Mesendoderm (in vitro differentiated cells): Measurements from ENCODE around the gene KRT82.

Experiments used
- DNase-seq: peaks from one replicate; pipeline ENCODE4 v3.0.0; 2013
- H2AK5ac ChIP-seq: 2 replicates; pipeline ENCODE4 v1.6.1; 2013; ENCODE audit warnings: low read length, inconsistent platforms
- H2BK120ac ChIP-seq: 2 replicates; pipeline ENCODE4 v1.6.1; 2013; ENCODE audit warnings: low read depth, mild to moderate bottlenecking, low read length, moderate library complexity, mixed read lengths
- H2BK15ac ChIP-seq: replicated peaks from 2 replicates; pipeline ENCODE4 v1.6.1; 2013; ENCODE audit warnings: low read depth, mild to moderate bottlenecking, moderate library complexity
- H2BK5ac ChIP-seq: 2 replicates; pipeline ENCODE4 v1.6.1; 2013; ENCODE audit warnings: low read length, inconsistent platforms
- H3K18ac ChIP-seq: 2 replicates; pipeline ENCODE4 v1.6.1; 2013; ENCODE audit warnings: mild to moderate bottlenecking, low read length, mixed read lengths
- H3K23ac ChIP-seq: one replicate; pipeline ENCODE4 v1.6.1; 2013; ENCODE audit warnings: low read length
- H3K27ac ChIP-seq: 2 replicates; pipeline ENCODE4 v1.5.1; 2013; ENCODE audit warnings: low read depth, mild to moderate bottlenecking, inconsistent platforms, low read length, moderate library complexity
- H3K27me3 ChIP-seq: 2 replicates; pipeline ENCODE4 v1.6.1; 2013; ENCODE audit warnings: low read length, control low read depth, mild to moderate bottlenecking, inconsistent platforms; ENCODE audit not compliant: insufficient read depth, poor library complexity
- H3K36me3 ChIP-seq: 2 replicates; pipeline ENCODE4 v1.6.1; 2013; ENCODE audit warnings: low read length, inconsistent platforms; ENCODE audit not compliant: control insufficient read depth, insufficient read depth
- H3K4ac ChIP-seq: one replicate; pipeline ENCODE4 v1.6.1; 2013; ENCODE audit warnings: low read depth, mild to moderate bottlenecking, low read length, moderate library complexity
- H3K4me1 ChIP-seq: 2 replicates; pipeline ENCODE4 v1.6.1; 2013; ENCODE audit warnings: low read depth, low read length, inconsistent platforms; ENCODE audit not compliant: control insufficient read depth
- H3K4me2 ChIP-seq: 2 replicates; pipeline ENCODE4 v1.6.1; 2013; ENCODE audit warnings: low read length
- H3K4me3 ChIP-seq: 2 replicates; pipeline ENCODE4 v1.5.1; 2013; ENCODE audit warnings: mild to moderate bottlenecking, low read length
- H3K56ac ChIP-seq: one replicate; pipeline ENCODE4 v1.6.1; 2013; ENCODE audit warnings: low read length
- H3K79me1 ChIP-seq: 2 replicates; pipeline ENCODE4 v1.6.1; 2013; ENCODE audit warnings: low read length, inconsistent platforms
- H3K79me2 ChIP-seq: 2 replicates; pipeline ENCODE4 v1.6.1; 2013; ENCODE audit warnings: mild to moderate bottlenecking, low read length; ENCODE audit not compliant: control insufficient read depth, insufficient read depth
- H3K9ac ChIP-seq: 2 replicates; pipeline ENCODE4 v1.6.1; 2013; ENCODE audit warnings: low read length, inconsistent platforms
- H4K5ac ChIP-seq: one replicate; pipeline ENCODE4 v1.6.1; 2013; ENCODE audit warnings: low read length
- H4K8ac ChIP-seq: one replicate; pipeline ENCODE4 v1.6.1; 2013; ENCODE audit warnings: low read depth, mild to moderate bottlenecking, control low read depth, low read length, moderate library complexity
- WGBS: extraction: QIAGEN DNeasy Blood & Tissue Kit; methylation state at CpG from one replicate; pipeline ENCODE4 v1.1.7; 2013; ENCODE audit warnings: low lambda C conversion rate, missing lambda C conversion rate; ENCODE audit not compliant: insufficient coverage; ENCODE audit errors: extremely low coverage; 5-methylcytosine and 5-hydroxymethylcytosine counted together

KRT82 gene

GRCh38 chr12:52427083-52427482, 20.9 kb upstream of the KRT82 start:
- Histone ChIP-seq H3K56ac (no peak overlapping the region), H3K36me3 (no peaks in the 10 kb centered on the region), H3K9ac (no peak overlapping the region), H3K23ac (no peak overlapping the region), H3K4me1 (no peaks in the 10 kb centered on the region), H2BK5ac (no peak overlapping the region), H2BK120ac (no peak overlapping the region), H2AK5ac (no peak overlapping the region), H3K27me3 (no peaks in the 10 kb centered on the region), H3K4me3 (no peak overlapping the region), H3K79me1 (no peaks in the 10 kb centered on the region), H4K5ac (no peak overlapping the region), H3K4me2 (no peak overlapping the region), H4K8ac (no peak overlapping the region), H3K18ac (no peak overlapping the region), H3K79me2 (no peaks in the 10 kb centered on the region), H3K4ac (no peak overlapping the region), H2BK15ac (no peak overlapping the region), H3K27ac (no peak overlapping the region)
- no CpG with 5 or more reads among the region's 1 CpG for WGBS
- no peak for DNase-seq

GRCh38 chr12:52426034-52426433, 19.9 kb upstream of the KRT82 start:
- Histone ChIP-seq H3K56ac (no peak overlapping the region), H4K8ac (no peak overlapping the region), H3K79me2 (no peaks in the 10 kb centered on the region), H3K18ac (no peak overlapping the region), H3K9ac (no peak overlapping the region), H2AK5ac (no peak overlapping the region), H3K23ac (no peak overlapping the region), H3K27ac (no peak overlapping the region), H4K5ac (no peak overlapping the region), H3K4me3 (no peak overlapping the region), H3K4ac (no peak overlapping the region), H3K4me1 (no peaks in the 10 kb centered on the region), H3K79me1 (no peaks in the 10 kb centered on the region), H3K27me3 (no peaks in the 10 kb centered on the region), H3K36me3 (no peaks in the 10 kb centered on the region), H2BK5ac (no peak overlapping the region), H3K4me2 (no peak overlapping the region), H2BK15ac (no peak overlapping the region), H2BK120ac (no peak overlapping the region)
- WGBS, result no CpG with 5 or more reads among the region's 2 CpGs
- no peak for DNase-seq

GRCh38 chr12:52425466-52425865, 19.3 kb upstream of the KRT82 start:
- Histone ChIP-seq H3K4me2 (no peak overlapping the region), H2BK15ac (no peak overlapping the region), H3K79me1 (no peaks in the 10 kb centered on the region), H3K79me2 (no peaks in the 10 kb centered on the region), H3K56ac (no peak overlapping the region), H3K27me3 (no peaks in the 10 kb centered on the region), H3K4ac (no peak overlapping the region), H3K27ac (no peak overlapping the region), H2BK5ac (no peak overlapping the region), H3K4me3 (no peak overlapping the region), H3K18ac (no peak overlapping the region), H4K8ac (no peak overlapping the region), H2BK120ac (no peak overlapping the region), H2AK5ac (no peak overlapping the region), H4K5ac (no peak overlapping the region), H3K23ac (no peak overlapping the region), H3K36me3 (no peaks in the 10 kb centered on the region), H3K4me1 (no peaks in the 10 kb centered on the region), H3K9ac (no peak overlapping the region)
- WGBS, result no CpG with 5 or more reads among the region's 5 CpGs
- DNase-seq, result no peak

GRCh38 chr12:52423661-52424500, 17.7 kb upstream of the KRT82 start:
- H2BK5ac ChIP-seq, result no peak overlapping the region
- H4K5ac ChIP-seq, result no peak overlapping the region
- H3K4me2 ChIP-seq, result no peak overlapping the region
- H2BK120ac ChIP-seq, result no peak overlapping the region
- no peak overlapping the region for H3K9ac ChIP-seq
- WGBS, result no CpG with 5 or more reads among the region's 11 CpGs
- H3K18ac ChIP-seq, result no peak overlapping the region
- H4K8ac ChIP-seq, result no peak overlapping the region
- no peak overlapping the region for H3K27ac ChIP-seq
- H3K4ac ChIP-seq, result no peak overlapping the region
- no peaks in the 10 kb centered on the region for H3K4me1 ChIP-seq
- no peak overlapping the region for H3K23ac ChIP-seq
- no peak overlapping the region for H2BK15ac ChIP-seq
- H3K27me3 ChIP-seq, result no peaks in the 10 kb centered on the region
- no peaks in the 10 kb centered on the region for H3K36me3 ChIP-seq
- no peak for DNase-seq
- no peaks in the 10 kb centered on the region for H3K79me2 ChIP-seq
- peak overlapping the region; percentile 43 for H3K56ac ChIP-seq
- H2AK5ac ChIP-seq, result no peak overlapping the region
- no peaks in the 10 kb centered on the region for H3K79me1 ChIP-seq
- H3K4me3 ChIP-seq, result no peak overlapping the region

- Histone ChIP-seq H3K4me3 (no peak overlapping the region), H3K56ac (no peak overlapping the region), H3K4ac (no peak overlapping the region), H3K79me1 (no peaks in the 10 kb centered on the region), H4K8ac (no peak overlapping the region), H3K27ac (no peak overlapping the region), H2BK15ac (no peak overlapping the region), H3K23ac (no peak overlapping the region), H3K4me2 (no peak overlapping the region), H3K4me1 (no peaks in the 10 kb centered on the region), H3K79me2 (no peaks in the 10 kb centered on the region), H3K9ac (no peak overlapping the region), H4K5ac (no peak overlapping the region), H2BK120ac (no peak overlapping the region), H3K18ac (no peak overlapping the region), H3K36me3 (no peaks in the 10 kb centered on the region), H2AK5ac (no peak overlapping the region), H3K27me3 (no peaks in the 10 kb centered on the region), H2BK5ac (no peak overlapping the region)
- no peak for DNase-seq
- no CpG with 5 or more reads among the region's 6 CpGs for WGBS
Measured at GRCh38 chr12:52423035-52423434, 16.9 kb upstream of the KRT82 start.

GRCh38 chr12:52419656-52420055, 13.5 kb upstream of the KRT82 start:
- Histone ChIP-seq H3K9ac (no peak overlapping the region), H3K23ac (no peak overlapping the region), H2BK120ac (no peak overlapping the region), H3K4ac (no peak overlapping the region), H3K79me2 (no peaks in the 10 kb centered on the region), H3K4me2 (no peak overlapping the region), H4K5ac (no peak overlapping the region), H2BK5ac (no peak overlapping the region), H3K27me3 (no peaks in the 10 kb centered on the region), H3K18ac (no peak overlapping the region), H2AK5ac (no peak overlapping the region), H2BK15ac (no peak overlapping the region), H3K79me1 (no peaks in the 10 kb centered on the region), H3K4me3 (no peak overlapping the region), H3K56ac (no peak overlapping the region), H4K8ac (no peak overlapping the region), H3K36me3 (no peaks in the 10 kb centered on the region), H3K27ac (no peak overlapping the region), H3K4me1 (no peaks in the 10 kb centered on the region)
- no CpG with 5 or more reads among the region's 1 CpG for whole genome bisulfite sequencing
- DNase-seq, result no peak
